OCI-LY1 (cell line): ENCODE measurements around the gene SORD.

ENCODE experiments used
- CTCF ChIP-seq: fragments of 200-600 bp; sonication (generic), shearing (Covaris generic); IDR thresholded peaks from 2 replicates; pipeline ENCODE4 v1.5.1; 2017; ENCODE audit warnings: mild to moderate bottlenecking, antibody characterized with exemption, low read length, moderate library complexity, mixed read lengths
- EZH2 ChIP-seq: fragments of 200-600 bp; sonication (generic), shearing (Covaris generic); IDR thresholded peaks from 2 replicates; pipeline ENCODE4 v1.8.0; 2017; ENCODE audit warnings: borderline replicate concordance, mixed run types, mild to moderate bottlenecking, antibody characterized with exemption, low read length, moderate library complexity, mixed read lengths

GRCh38 chr15:45037936-45038335 lies 14.9 kb downstream of the SORD start:
- TF ChIP-seq CTCF = no peak
- no peak for TF ChIP-seq EZH2
